OCI-LY3 (cell line): ENCODE results near the gene SULF2.

ENCODE experiments used
- H2AFZ ChIP-seq: fragments of 200-600, 300-600 bp; shearing (Covaris generic); 2 replicates; pipeline ENCODE4 v1.6.0; 2014; ENCODE audit warnings: antibody characterized with exemption, low read depth, low read length
- H3K27ac ChIP-seq: fragments of 200-600, 300-600 bp; sonication (generic); 2 replicates; pipeline ENCODE4 v1.5.1; 2014; ENCODE audit warnings: mild to moderate bottlenecking, low read length, moderate library complexity, mixed read lengths
- H3K27me3 ChIP-seq: fragments of 200-600, 300-600 bp; sonication (generic); 2 replicates; pipeline ENCODE4 v1.6.1; 2014; ENCODE audit warnings: low read depth, low read length, mixed read lengths
- H3K36me3 ChIP-seq: fragments of 200-600, 300-600 bp; sonication (generic); replicated peaks from 2 replicates; pipeline ENCODE3; 2014; ENCODE audit warnings: low read depth, low read length, mixed read lengths
- H3K4me1 ChIP-seq: fragments of 300-600, 200-600 bp; sonication (generic); 2 replicates; pipeline ENCODE4 v1.6.1; 2014; ENCODE audit warnings: low read length, mixed read lengths
- H3K4me2 ChIP-seq: fragments of 200-600, 300-600 bp; sonication (generic); 2 replicates; pipeline ENCODE4 v1.6.1; 2014; ENCODE audit warnings: low read length, mixed read lengths
- H3K4me3 ChIP-seq: fragments of 300-600, 200-600 bp; sonication (generic); 2 replicates; pipeline ENCODE4 v1.5.1; 2014; ENCODE audit warnings: antibody characterized with exemption, mild to moderate bottlenecking, low read length, moderate library complexity
- H3K79me2 ChIP-seq: fragments of 300-600, 200-600 bp; shearing (Covaris generic); 2 replicates; pipeline ENCODE4 v1.6.1; 2014; ENCODE audit warnings: mild to moderate bottlenecking, low read length, mixed read lengths
- H3K9ac ChIP-seq: fragments of 300-600, 200-600 bp; shearing (Covaris generic); 2 replicates; pipeline ENCODE4 v1.6.0; 2014; ENCODE audit warnings: mild to moderate bottlenecking, low read length, moderate library complexity
- H3K9me3 ChIP-seq: fragments of 200-600, 300-600 bp; shearing (Covaris generic); 2 replicates; pipeline ENCODE4 v1.6.1; 2014; ENCODE audit warnings: low read length, mixed read lengths; ENCODE audit not compliant: insufficient read depth
- H4K20me1 ChIP-seq: fragments of 200-600, 300-600 bp; sonication (generic); 2 replicates; pipeline ENCODE4 v1.6.1; 2016; ENCODE audit warnings: low read length, mixed read lengths; ENCODE audit not compliant: insufficient read depth
- EZH2phosphoT487 ChIP-seq: fragments of 200-600 bp; shearing (Covaris generic); IDR thresholded peaks from 2 replicates; pipeline ENCODE4 v1.6.1; 2018; ENCODE audit warnings: antibody characterized with exemption, mixed run types, low read depth
- TF ChIP-seq, protein P1 (sequence below): fragments of 200-600, 300-600 bp; sonication (generic); IDR thresholded peaks from 2 replicates; pipeline ENCODE4 v1.5.1; 2014; ENCODE audit warnings: antibody characterized with exemption, low read length, low read depth

The SULF2 gene

DNA sequence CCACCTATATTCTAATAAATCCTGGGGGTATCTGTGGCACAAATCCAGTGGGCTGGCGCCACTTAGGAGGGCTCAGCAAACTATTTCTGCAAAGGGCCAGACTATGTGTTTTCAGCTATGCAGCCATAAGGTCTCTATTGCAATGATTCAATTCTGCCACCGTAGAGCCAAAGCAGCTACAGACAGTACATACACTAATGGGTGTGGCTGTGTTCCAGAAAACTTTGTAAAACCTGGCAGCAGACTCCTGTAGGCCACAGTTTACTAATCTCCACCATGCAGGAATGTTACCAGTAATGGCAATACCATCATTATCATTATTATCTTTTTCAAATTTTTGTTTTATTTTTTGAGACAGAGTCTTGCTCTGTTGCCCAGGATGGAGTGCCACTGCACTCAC, 65.7 kb downstream of the SULF2 start:
- peaks cover 18% of the 10 kb centered on the region for H3K27me3 ChIP-seq
- H2AFZ ChIP-seq = no peak overlapping the region
- H3K79me2 ChIP-seq = no peaks in the 10 kb centered on the region
- no peak overlapping the region for H3K4me2 ChIP-seq
- no peaks in the 10 kb centered on the region for H3K4me1 ChIP-seq
- TF ChIP-seq EZH2phosphoT487 = no peak
- TF ChIP-seq, protein P1, sequence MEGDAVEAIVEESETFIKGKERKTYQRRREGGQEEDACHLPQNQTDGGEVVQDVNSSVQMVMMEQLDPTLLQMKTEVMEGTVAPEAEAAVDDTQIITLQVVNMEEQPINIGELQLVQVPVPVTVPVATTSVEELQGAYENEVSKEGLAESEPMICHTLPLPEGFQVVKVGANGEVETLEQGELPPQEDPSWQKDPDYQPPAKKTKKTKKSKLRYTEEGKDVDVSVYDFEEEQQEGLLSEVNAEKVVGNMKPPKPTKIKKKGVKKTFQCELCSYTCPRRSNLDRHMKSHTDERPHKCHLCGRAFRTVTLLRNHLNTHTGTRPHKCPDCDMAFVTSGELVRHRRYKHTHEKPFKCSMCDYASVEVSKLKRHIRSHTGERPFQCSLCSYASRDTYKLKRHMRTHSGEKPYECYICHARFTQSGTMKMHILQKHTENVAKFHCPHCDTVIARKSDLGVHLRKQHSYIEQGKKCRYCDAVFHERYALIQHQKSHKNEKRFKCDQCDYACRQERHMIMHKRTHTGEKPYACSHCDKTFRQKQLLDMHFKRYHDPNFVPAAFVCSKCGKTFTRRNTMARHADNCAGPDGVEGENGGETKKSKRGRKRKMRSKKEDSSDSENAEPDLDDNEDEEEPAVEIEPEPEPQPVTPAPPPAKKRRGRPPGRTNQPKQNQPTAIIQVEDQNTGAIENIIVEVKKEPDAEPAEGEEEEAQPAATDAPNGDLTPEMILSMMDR = no peak
- no peaks in the 10 kb centered on the region for H4K20me1 ChIP-seq
- H3K4me3 ChIP-seq = no peak overlapping the region
- no peak overlapping the region for H3K27ac ChIP-seq
- H3K9me3 ChIP-seq = no peaks in the 10 kb centered on the region
- H3K9ac ChIP-seq = no peak overlapping the region
- no peaks in the 10 kb centered on the region for H3K36me3 ChIP-seq

DNA sequence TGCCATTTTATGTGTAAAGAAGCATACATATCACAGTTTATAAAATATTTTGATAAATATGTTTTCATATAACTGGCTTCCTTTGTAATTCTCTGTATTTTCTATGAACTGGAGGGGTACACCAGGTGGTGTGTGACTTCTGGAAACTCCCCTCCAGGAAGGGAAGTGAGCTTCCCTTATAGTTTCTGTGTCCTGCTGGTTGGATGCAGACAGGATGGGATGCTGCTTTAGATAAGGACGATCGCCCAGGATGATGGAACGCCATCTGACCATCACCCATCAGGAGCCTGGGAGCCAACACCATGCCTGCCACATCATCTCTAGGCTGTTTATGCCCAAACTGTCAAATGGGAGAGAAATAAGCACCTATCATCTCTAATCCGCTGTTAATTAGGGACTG, 66.1 kb downstream of the SULF2 start:
- no peaks in the 10 kb centered on the region for H3K4me1 ChIP-seq
- no peak overlapping the region for H3K9ac ChIP-seq
- no peak overlapping the region for H3K27ac ChIP-seq
- H3K36me3 ChIP-seq = no peaks in the 10 kb centered on the region
- no peak overlapping the region for H3K4me3 ChIP-seq
- TF ChIP-seq, protein P1 = no peak
- no peak for TF ChIP-seq EZH2phosphoT487
- no peaks in the 10 kb centered on the region for H4K20me1 ChIP-seq
- H3K4me2 ChIP-seq = no peak overlapping the region
- H3K79me2 ChIP-seq = no peaks in the 10 kb centered on the region
- peaks cover 22% of the 10 kb centered on the region for H3K27me3 ChIP-seq
- H3K9me3 ChIP-seq = no peaks in the 10 kb centered on the region
- H2AFZ ChIP-seq = no peak overlapping the region

- no peak overlapping the region for H3K27ac ChIP-seq
- no peak for TF ChIP-seq EZH2phosphoT487
- TF ChIP-seq, protein P1 = no peak
- no peak overlapping the region for H3K9ac ChIP-seq
- H3K36me3 ChIP-seq = no peaks in the 10 kb centered on the region
- no peaks in the 10 kb centered on the region for H3K4me1 ChIP-seq
- no peaks in the 10 kb centered on the region for H3K9me3 ChIP-seq
- no peak overlapping the region for H2AFZ ChIP-seq
- no peaks in the 10 kb centered on the region for H4K20me1 ChIP-seq
- H3K4me3 ChIP-seq = no peak overlapping the region
- H3K79me2 ChIP-seq = no peaks in the 10 kb centered on the region
- H3K4me2 ChIP-seq = no peak overlapping the region
- H3K27me3 ChIP-seq = peaks cover 30% of the 10 kb centered on the region
Observed at GRCh38 chr20:47718398-47718797, 66.9 kb downstream of the SULF2 start.

- Histone ChIP-seq H3K4me2 (no peak overlapping the region), H3K9me3 (no peaks in the 10 kb centered on the region), H3K36me3 (no peaks in the 10 kb centered on the region), H3K4me1 (no peaks in the 10 kb centered on the region), H3K4me3 (no peak overlapping the region), H3K27ac (no peak overlapping the region), H3K9ac (no peak overlapping the region), H3K27me3 (peaks cover 39% of the 10 kb centered on the region), H4K20me1 (no peaks in the 10 kb centered on the region), H2AFZ (no peak overlapping the region), H3K79me2 (no peaks in the 10 kb centered on the region)
- TF ChIP-seq, protein P1 = no peak
- no peak for TF ChIP-seq EZH2phosphoT487
Observed at GRCh38 chr20:47717421-47717820, 67.9 kb downstream of the SULF2 start.
